Astrocyte (in vitro differentiated cells and primary cell): ENCODE measurements around the gene NDUFS2. TPM values are rescaled to one million over a fixed set of nuclear protein-coding genes. Genes with fewer than 3 reads are reported as not detected.
A peak's percentile ranks its signal among the peaks of the same experiment; 100 is the strongest.

Source experiments
- DNase-seq: peaks from one replicate; pipeline ENCODE4 v3.0.0-alpha.2; 2010; ENCODE audit warnings: low read depth
- FAIRE-seq: peaks from 2 replicates; lab custom pipeline; 2011; peaks lifted over from hg19 to GRCh38; lab: Jason Lieb, UNC
- H2AFZ ChIP-seq: 2 replicates; pipeline ENCODE4 v1.6.0; 2012; ENCODE audit warnings: low read depth, low read length, inconsistent platforms
- H3K27ac ChIP-seq: 2 replicates; pipeline ENCODE4 v1.5.1; 2011; ENCODE audit warnings: low read depth, low read length, inconsistent platforms
- H3K27me3 ChIP-seq: 2 replicates; pipeline ENCODE4 v1.6.0; 2011; ENCODE audit warnings: low read length, inconsistent platforms; ENCODE audit not compliant: insufficient read depth
- H3K36me3 ChIP-seq: 2 replicates; pipeline ENCODE4 v1.5.1; 2011; ENCODE audit warnings: low read length, inconsistent platforms; ENCODE audit not compliant: insufficient read depth
- H3K4me1 ChIP-seq: 2 replicates; pipeline ENCODE4 v1.5.1; 2011; ENCODE audit warnings: low read length, inconsistent platforms; ENCODE audit not compliant: insufficient read depth
- H3K4me2 ChIP-seq: 2 replicates; pipeline ENCODE4 v1.6.0; 2012; ENCODE audit warnings: low read length, inconsistent platforms
- H3K4me3 ChIP-seq: 2 replicates; pipeline ENCODE4 v1.5.1; 2011; ENCODE audit warnings: low read depth, mild to moderate bottlenecking, low read length, inconsistent platforms; ENCODE audit not compliant: insufficient read depth
- H3K79me2 ChIP-seq: 2 replicates; pipeline ENCODE4 v1.6.0; 2012; ENCODE audit warnings: mild to moderate bottlenecking, low read length, inconsistent platforms; ENCODE audit not compliant: insufficient read depth
- H3K9ac ChIP-seq: 2 replicates; pipeline ENCODE4 v1.6.0; 2012; ENCODE audit warnings: mild to moderate bottlenecking, low read length, inconsistent platforms
- H3K9me3 ChIP-seq: 2 replicates; pipeline ENCODE4 v1.5.1; 2012; ENCODE audit warnings: low read depth, mild to moderate bottlenecking, low read length, inconsistent platforms; ENCODE audit not compliant: insufficient read depth
- H4K20me1 ChIP-seq: 2 replicates; pipeline ENCODE4 v1.6.0; 2012; ENCODE audit warnings: low read length, inconsistent platforms; ENCODE audit not compliant: insufficient read depth
- H3K27ac Mint-ChIP-seq: one replicate; pipeline ENCODE4 v1.8.0; 2021; ENCODE audit warnings: mild to moderate bottlenecking, mixed read lengths; ENCODE audit not compliant: unreplicated experiment
- H3K27me3 Mint-ChIP-seq: one replicate; pipeline ENCODE4 v1.8.0; 2021; ENCODE audit warnings: low read depth, mixed read lengths; ENCODE audit not compliant: unreplicated experiment
- H3K36me3 Mint-ChIP-seq: one replicate; pipeline ENCODE4 v1.8.0; 2021; ENCODE audit warnings: low read depth, mixed read lengths; ENCODE audit not compliant: unreplicated experiment
- H3K4me1 Mint-ChIP-seq: one replicate; pipeline ENCODE4 v1.8.0; 2021; ENCODE audit warnings: low read depth, mixed read lengths; ENCODE audit not compliant: unreplicated experiment
- H3K4me3 Mint-ChIP-seq: one replicate; pipeline ENCODE4 v1.8.0; 2021; ENCODE audit warnings: mild to moderate bottlenecking, moderate library complexity, mixed read lengths; ENCODE audit not compliant: unreplicated experiment
- H3K9me3 Mint-ChIP-seq: one replicate; pipeline ENCODE4 v1.8.0; 2021; ENCODE audit warnings: mild to moderate bottlenecking, mixed read lengths; ENCODE audit not compliant: unreplicated experiment
- CTCF ChIP-seq: IDR thresholded peaks from 2 replicates; pipeline ENCODE4 v1.5.1; 2011; ENCODE audit warnings: low read depth, mild to moderate bottlenecking, inconsistent platforms, low read length, moderate library complexity; ENCODE audit not compliant: insufficient read depth
- EZH2 ChIP-seq: IDR thresholded peaks from 2 replicates; pipeline ENCODE4 v1.6.1; 2012; ENCODE audit warnings: mild to moderate bottlenecking, low read length, inconsistent platforms; ENCODE audit not compliant: insufficient read depth
- total RNA-seq: library from RNA; stranded (reverse); gene quantifications from 2 replicates; pipeline ENCODE4 v1.2.1, GENCODE V29; 2021

Gene NDUFS2
- total RNA-seq, 1 donor from 2014 or later, result 59.9 TPM

GRCh38 chr1:161173711-161174110 is 28.5 kb upstream of the NDUFS2 start:
- Histone ChIP-seq H3K79me2 (peaks cover 19% of the 10 kb centered on the region), H3K36me3 (peaks cover 21% of the 10 kb centered on the region), H4K20me1 (peaks cover 14% of the 10 kb centered on the region), H3K9me3 (no peaks in the 10 kb centered on the region), H3K27ac (peak overlapping the region; percentile 73), H3K27me3 (no peaks in the 10 kb centered on the region), H2AFZ (no peak overlapping the region), H3K9ac (no peak overlapping the region), H3K4me2 (peak overlapping the region; percentile 39), H3K4me3 (no peak overlapping the region), H3K4me1 (peaks cover 23% of the 10 kb centered on the region)
- Mint-ChIP-seq H3K9me3 (no peaks in the 10 kb centered on the region), H3K4me1 (peaks cover 23% of the 10 kb centered on the region), H3K27me3 (no peaks in the 10 kb centered on the region), H3K36me3 (peaks cover 45% of the 10 kb centered on the region), H3K4me3 (no peak overlapping the region), H3K27ac (no peak overlapping the region)
- TF ChIP-seq EZH2, result no peak
- no peak for TF ChIP-seq CTCF
- no peak for DNase-seq
- no peak for FAIRE-seq

GRCh38 chr1:161174911-161175310 is 27.3 kb upstream of the NDUFS2 start:
- H3K9me3 ChIP-seq, result no peaks in the 10 kb centered on the region
- H3K9ac ChIP-seq, result no peak overlapping the region
- H3K4me1 ChIP-seq, result peaks cover 23% of the 10 kb centered on the region
- Mint-ChIP-seq H3K27ac (no peak overlapping the region), H3K4me1 (peaks cover 21% of the 10 kb centered on the region), H3K27me3 (no peaks in the 10 kb centered on the region), H3K4me3 (peak overlapping the region; percentile 20), H3K36me3 (peaks cover 41% of the 10 kb centered on the region), H3K9me3 (no peaks in the 10 kb centered on the region)
- H3K27ac ChIP-seq, result no peak overlapping the region
- peaks cover 14% of the 10 kb centered on the region for H4K20me1 ChIP-seq
- no peak overlapping the region for H3K4me3 ChIP-seq
- TF ChIP-seq CTCF (no peak), EZH2 (no peak)
- H3K36me3 ChIP-seq, result peaks cover 21% of the 10 kb centered on the region
- FAIRE-seq (no peak), DNase-seq (no peak)
- H2AFZ ChIP-seq, result no peak overlapping the region
- H3K27me3 ChIP-seq, result no peaks in the 10 kb centered on the region
- no peak overlapping the region for H3K4me2 ChIP-seq
- H3K79me2 ChIP-seq, result peaks cover 19% of the 10 kb centered on the region

GRCh38 chr1:161175771-161176453 is 26.3 kb upstream of the NDUFS2 start:
- H3K4me2 ChIP-seq, result peak overlapping the region; percentile 100

More at GRCh38 chr1:161175771-161176453, 26.3 kb upstream of the NDUFS2 start:
- H3K79me2 ChIP-seq, result peaks cover 19% of the 10 kb centered on the region
- no peak overlapping the region for H3K4me3 ChIP-seq
- H3K9ac ChIP-seq, result peak overlapping the region; percentile 98
- Mint-ChIP-seq H3K36me3 (peaks cover 41% of the 10 kb centered on the region), H3K9me3 (no peaks in the 10 kb centered on the region), H3K4me3 (peak overlapping the region; percentile 99), H3K4me1 (peaks cover 21% of the 10 kb centered on the region), H3K27ac (peak overlapping the region; percentile 22), H3K27me3 (no peaks in the 10 kb centered on the region)
- DNase-seq (no peak), FAIRE-seq (no peak)
- peaks cover 17% of the 10 kb centered on the region for H3K36me3 ChIP-seq
- H2AFZ ChIP-seq, result no peak overlapping the region
- H3K9me3 ChIP-seq, result no peaks in the 10 kb centered on the region
- H3K4me1 ChIP-seq, result peaks cover 23% of the 10 kb centered on the region
- H3K27me3 ChIP-seq, result no peaks in the 10 kb centered on the region
- peaks cover 14% of the 10 kb centered on the region for H4K20me1 ChIP-seq
- TF ChIP-seq EZH2 (no peak), CTCF (no peak)
- no peak overlapping the region for H3K27ac ChIP-seq
